Osteoblast (primary cell): ENCODE data around the gene TMSB4X. TPM values are rescaled to one million over a fixed set of nuclear protein-coding genes. Genes with fewer than 3 reads are reported as not detected.

Experiments used
- DNase-seq: peaks from one replicate; pipeline ENCODE4 v3.0.0; 2011; ENCODE audit warnings: low spot score, mixed read lengths; ENCODE audit not compliant: insufficient read length; ENCODE audit errors: missing footprints
- H2AFZ ChIP-seq: 2 replicates; pipeline ENCODE4 v1.6.0; 2011; ENCODE audit warnings: mild to moderate bottlenecking, low read length
- H3K27ac ChIP-seq: 2 replicates; pipeline ENCODE4 v1.5.1; 2011; ENCODE audit warnings: mild to moderate bottlenecking, low read depth, low read length, moderate library complexity
- H3K27me3 ChIP-seq: 2 replicates; pipeline ENCODE4 v1.6.0; 2012; ENCODE audit warnings: mild to moderate bottlenecking, control low read depth, inconsistent platforms, low read length, moderate library complexity; ENCODE audit not compliant: insufficient read depth
- H3K36me3 ChIP-seq: 2 replicates; pipeline ENCODE4 v1.5.1; 2011; ENCODE audit warnings: mild to moderate bottlenecking, low read length, control low read depth, moderate library complexity; ENCODE audit not compliant: insufficient read depth
- H3K4me1 ChIP-seq: 2 replicates; pipeline ENCODE4 v1.5.1; 2011; ENCODE audit warnings: mild to moderate bottlenecking, low read length, control low read depth, moderate library complexity; ENCODE audit not compliant: insufficient read depth
- H3K4me2 ChIP-seq: 2 replicates; pipeline ENCODE4 v1.6.0; 2011; ENCODE audit warnings: mild to moderate bottlenecking, low read length; ENCODE audit not compliant: insufficient read depth
- H3K4me3 ChIP-seq: fragments of 200-600 bp; sonication (generic); 3 replicates; pipeline ENCODE4 v1.5.1; 2012; ENCODE audit warnings: mild to moderate bottlenecking, low read length, inconsistent platforms; ENCODE audit not compliant: insufficient read depth
- H3K79me2 ChIP-seq: 2 replicates; pipeline ENCODE4 v1.6.0; 2012; ENCODE audit warnings: mild to moderate bottlenecking, low read length, control low read depth, inconsistent platforms; ENCODE audit not compliant: insufficient read depth
- H3K9me3 ChIP-seq: 2 replicates; pipeline ENCODE4 v1.5.1; 2011; ENCODE audit warnings: low read depth, low read length, control low read depth
- H4K20me1 ChIP-seq: 2 replicates; pipeline ENCODE4 v1.6.0; 2012; ENCODE audit warnings: mild to moderate bottlenecking, low read length, control low read depth; ENCODE audit not compliant: insufficient read depth
- CTCF ChIP-seq: IDR thresholded peaks from 2 replicates; pipeline ENCODE4 v1.5.1; 2011; ENCODE audit warnings: mild to moderate bottlenecking, low read depth, low read length, moderate library complexity; ENCODE audit errors: extremely low read depth
- total RNA-seq: library from RNA; depleted of rRNA; stranded (reverse); fragments of >200 nt; gene quantifications from 2 replicates; pipeline ENCODE4 v1.2.3, GENCODE V29; 2012

The TMSB4X gene
- total RNA-seq, 1 donor, result 5,120 TPM

DNA sequence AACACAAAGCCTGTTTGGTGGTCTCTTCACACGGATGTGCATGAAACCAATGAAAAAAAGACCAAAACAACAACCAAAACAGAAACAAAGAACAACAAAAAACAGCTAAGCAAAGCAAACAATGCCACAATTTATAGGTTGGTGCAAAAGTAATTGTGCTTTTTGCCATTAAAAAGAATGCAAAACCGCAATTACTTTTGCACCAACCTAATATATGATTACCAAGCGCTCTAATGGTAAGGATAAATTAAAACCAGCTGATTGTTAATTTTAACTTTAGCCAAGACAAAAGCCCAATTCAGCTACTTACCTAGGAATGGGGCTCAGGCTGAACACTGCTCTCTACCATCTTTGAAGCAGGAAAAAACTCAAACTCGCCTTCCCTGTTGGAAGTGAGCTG is 29.4 kb upstream of the TMSB4X start:
- Histone ChIP-seq H2AFZ (no peak overlapping the region), H3K4me1 (peaks cover 20% of the 10 kb centered on the region), H3K9me3 (no peaks in the 10 kb centered on the region), H3K36me3 (no peaks in the 10 kb centered on the region), H3K27ac (no peak overlapping the region), H4K20me1 (no peaks in the 10 kb centered on the region), H3K27me3 (no peaks in the 10 kb centered on the region), H3K4me3 (no peak overlapping the region), H3K4me2 (no peak overlapping the region), H3K79me2 (no peaks in the 10 kb centered on the region)
- no peak for TF ChIP-seq CTCF
- DNase-seq, result no peak

DNA sequence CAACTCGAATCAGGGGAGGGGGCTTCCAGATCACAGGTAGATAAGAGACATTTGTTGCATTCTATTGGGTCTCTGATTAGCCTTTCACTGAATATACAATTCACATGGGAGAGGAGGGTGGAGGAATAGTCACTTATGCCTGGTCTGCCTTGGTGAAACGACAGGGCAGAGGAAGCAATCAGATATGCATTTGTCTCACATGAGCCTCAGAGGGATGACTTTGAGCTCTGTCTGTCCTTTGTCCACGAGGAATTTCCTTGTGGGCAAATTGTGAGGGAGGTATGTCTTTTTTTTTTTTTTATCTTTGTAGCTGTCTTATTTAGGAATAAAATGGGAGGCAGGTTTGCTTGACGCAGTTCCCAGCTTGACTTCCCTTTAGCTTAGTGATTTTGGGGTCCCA is 28.5 kb upstream of the TMSB4X start:
- H3K9me3 ChIP-seq, result no peaks in the 10 kb centered on the region
- no peak for TF ChIP-seq CTCF
- no peaks in the 10 kb centered on the region for H4K20me1 ChIP-seq
- H3K36me3 ChIP-seq, result no peaks in the 10 kb centered on the region
- no peaks in the 10 kb centered on the region for H3K79me2 ChIP-seq
- DNase-seq, result no peak
- no peak overlapping the region for H3K4me2 ChIP-seq
- H3K27me3 ChIP-seq, result no peaks in the 10 kb centered on the region
- H3K27ac ChIP-seq, result peak overlapping the region; percentile 76
- no peak overlapping the region for H3K4me3 ChIP-seq
- peak overlapping the region; percentile 7 for H2AFZ ChIP-seq
- H3K4me1 ChIP-seq, result peaks cover 22% of the 10 kb centered on the region

GRCh38 chrX:12946838-12947544 is 27.9 kb upstream of the TMSB4X start:
- Histone ChIP-seq H3K9me3 (no peaks in the 10 kb centered on the region), H3K4me3 (no peak overlapping the region), H3K36me3 (no peaks in the 10 kb centered on the region), H2AFZ (peak overlapping the region; percentile 76), H3K4me1 (peaks cover 22% of the 10 kb centered on the region), H3K79me2 (no peaks in the 10 kb centered on the region), H3K4me2 (peak overlapping the region; percentile 20), H3K27ac (peak overlapping the region; percentile 76), H3K27me3 (no peaks in the 10 kb centered on the region), H4K20me1 (no peaks in the 10 kb centered on the region)
- TF ChIP-seq CTCF, result peak; percentile 100
- DNase-seq, result no peak

DNA sequence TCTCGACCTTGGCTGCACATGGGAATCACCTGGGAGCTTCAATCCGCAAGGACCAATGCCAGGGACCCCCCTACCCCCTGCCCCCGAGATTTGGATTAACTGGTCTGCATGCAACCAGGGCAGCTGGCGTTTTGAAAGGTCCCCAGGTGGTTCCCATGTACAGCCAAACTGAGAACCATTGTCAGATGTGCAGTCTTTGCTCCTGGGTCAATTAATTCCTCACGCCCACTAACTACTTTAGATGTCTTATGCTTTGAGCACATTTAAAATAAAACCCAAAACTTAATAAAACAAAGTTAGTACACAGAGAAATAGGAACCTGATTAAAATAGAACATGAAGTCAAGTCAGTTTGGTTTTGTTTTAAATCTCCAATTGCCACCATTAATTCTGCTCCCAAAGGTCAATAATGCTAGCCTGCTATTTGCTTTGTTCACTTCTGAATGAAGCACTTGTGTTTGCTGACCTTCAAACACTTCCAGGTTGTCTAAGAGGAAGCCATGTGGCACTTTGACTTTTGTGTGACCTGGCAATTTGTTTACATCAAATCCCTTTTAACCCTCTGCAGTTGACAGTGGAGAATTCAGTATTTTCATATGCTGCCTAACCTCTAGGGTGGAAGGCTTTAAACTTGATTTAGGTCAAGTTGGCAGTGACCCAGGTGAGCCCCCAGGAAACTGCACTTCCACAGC is 27.2 kb upstream of the TMSB4X start:
- DNase-seq, result no peak
- TF ChIP-seq CTCF, result no peak
- no peaks in the 10 kb centered on the region for H3K9me3 ChIP-seq
- H3K27me3 ChIP-seq, result no peaks in the 10 kb centered on the region
- H3K27ac ChIP-seq, result peak overlapping the region; percentile 76
- peaks cover 22% of the 10 kb centered on the region for H3K4me1 ChIP-seq
- no peaks in the 10 kb centered on the region for H3K36me3 ChIP-seq
- H2AFZ ChIP-seq, result no peak overlapping the region
- no peaks in the 10 kb centered on the region for H3K79me2 ChIP-seq
- no peaks in the 10 kb centered on the region for H4K20me1 ChIP-seq
- no peak overlapping the region for H3K4me3 ChIP-seq
- no peak overlapping the region for H3K4me2 ChIP-seq
